Keratinocyte (primary cell): ENCODE results near the gene PHYH.

Experiments used
- EZH2 ChIP-seq: IDR thresholded peaks from one replicate; pipeline ENCODE4 v1.6.1; 2012; ENCODE audit warnings: inconsistent platforms, mild to moderate bottlenecking, low read length, moderate library complexity
- TF ChIP-seq, protein P1 (sequence below), 3 experiments: IDR thresholded peaks in 1 of 3; conservative IDR thresholded peaks in 1 of 3; optimal IDR thresholded peaks in 1 of 3; 2 replicates in 2 of 3; 3 replicates in 1 of 3; pipeline versions ENCODE3 to v1.5.1; 2011; ENCODE audit warnings: low read length in 3 of 3, mild to moderate bottlenecking in 3 of 3, moderate library complexity in 2 of 3, control low read depth in 1 of 3, inconsistent platforms in 1 of 3; ENCODE audit not compliant: insufficient read depth in 2 of 3; ENCODE audit errors: extremely low read depth in 1 of 3

DNA sequence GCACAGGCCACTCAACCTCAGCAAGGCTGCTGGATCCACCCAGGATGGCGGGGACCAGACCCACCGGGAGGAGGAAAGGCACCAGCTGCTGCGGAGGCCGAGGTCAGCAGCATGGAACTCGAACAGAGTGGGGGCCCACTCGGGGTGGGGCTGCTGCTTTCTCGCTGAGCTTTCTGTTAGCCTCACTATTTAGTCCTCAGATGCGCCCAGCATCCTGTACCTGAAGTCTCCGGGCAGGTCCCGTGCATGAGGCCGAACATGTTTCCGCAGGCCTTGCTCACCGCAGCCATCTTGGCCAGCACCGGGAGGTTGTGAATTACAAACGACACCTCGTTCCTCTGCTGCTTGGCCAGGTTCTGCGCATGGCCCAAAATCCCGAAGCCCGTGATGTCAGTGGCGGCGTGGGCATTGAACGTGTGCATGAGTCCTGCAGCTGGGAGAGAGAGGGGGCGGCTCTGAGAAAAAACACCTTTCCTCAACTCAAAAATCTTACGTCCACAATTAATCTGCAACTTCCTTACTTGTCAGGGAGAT, 22.8 kb upstream of the PHYH start:
- TF ChIP-seq, protein P1, sequence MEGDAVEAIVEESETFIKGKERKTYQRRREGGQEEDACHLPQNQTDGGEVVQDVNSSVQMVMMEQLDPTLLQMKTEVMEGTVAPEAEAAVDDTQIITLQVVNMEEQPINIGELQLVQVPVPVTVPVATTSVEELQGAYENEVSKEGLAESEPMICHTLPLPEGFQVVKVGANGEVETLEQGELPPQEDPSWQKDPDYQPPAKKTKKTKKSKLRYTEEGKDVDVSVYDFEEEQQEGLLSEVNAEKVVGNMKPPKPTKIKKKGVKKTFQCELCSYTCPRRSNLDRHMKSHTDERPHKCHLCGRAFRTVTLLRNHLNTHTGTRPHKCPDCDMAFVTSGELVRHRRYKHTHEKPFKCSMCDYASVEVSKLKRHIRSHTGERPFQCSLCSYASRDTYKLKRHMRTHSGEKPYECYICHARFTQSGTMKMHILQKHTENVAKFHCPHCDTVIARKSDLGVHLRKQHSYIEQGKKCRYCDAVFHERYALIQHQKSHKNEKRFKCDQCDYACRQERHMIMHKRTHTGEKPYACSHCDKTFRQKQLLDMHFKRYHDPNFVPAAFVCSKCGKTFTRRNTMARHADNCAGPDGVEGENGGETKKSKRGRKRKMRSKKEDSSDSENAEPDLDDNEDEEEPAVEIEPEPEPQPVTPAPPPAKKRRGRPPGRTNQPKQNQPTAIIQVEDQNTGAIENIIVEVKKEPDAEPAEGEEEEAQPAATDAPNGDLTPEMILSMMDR (optimal IDR thresholded peaks at IDR 0.05 in 1 of 3, IDR thresholded peaks at IDR 0.05 in 1 of 3, conservative IDR thresholded peaks at IDR 0.05 in 1 of 3; ENCODE audit: extremely low read depth in 1 of 3, insufficient read depth in 2 of 3, low read length in 3 of 3): no peak
- no peak for TF ChIP-seq EZH2
